HuH-7.5 (cell line): ENCODE data around the gene AP4B1.
"Not testable (repeated sequence)": the region's sequence is repeated elsewhere in the genome, so short reads cannot be mapped to it uniquely, and the experiment has no call there.

Experiments used
- DNase-seq: peaks from one replicate; pipeline ENCODE4 v3.0.0; 2011; ENCODE audit warnings: low spot score

Gene AP4B1

DNA sequence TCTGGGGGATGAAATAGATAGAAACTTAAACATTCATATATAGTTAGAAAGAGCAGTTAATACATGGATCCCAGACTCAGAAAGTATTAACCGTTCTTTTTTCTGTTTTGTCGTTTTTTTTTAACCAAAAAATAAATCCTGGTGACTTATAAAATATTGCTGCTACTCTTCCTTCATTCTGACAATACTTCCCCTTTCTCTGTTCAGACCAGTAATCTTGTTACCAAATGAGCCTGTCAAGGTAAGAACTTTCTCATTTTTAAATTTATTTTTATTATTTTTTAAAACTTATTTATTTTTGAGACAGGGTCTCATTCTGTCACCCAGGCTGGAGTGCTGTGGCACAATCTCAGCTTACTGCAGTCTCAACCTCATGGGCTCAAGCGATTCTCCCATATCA lies 46.8 kb downstream of the AP4B1 start:
- DNase-seq: no peak

DNA sequence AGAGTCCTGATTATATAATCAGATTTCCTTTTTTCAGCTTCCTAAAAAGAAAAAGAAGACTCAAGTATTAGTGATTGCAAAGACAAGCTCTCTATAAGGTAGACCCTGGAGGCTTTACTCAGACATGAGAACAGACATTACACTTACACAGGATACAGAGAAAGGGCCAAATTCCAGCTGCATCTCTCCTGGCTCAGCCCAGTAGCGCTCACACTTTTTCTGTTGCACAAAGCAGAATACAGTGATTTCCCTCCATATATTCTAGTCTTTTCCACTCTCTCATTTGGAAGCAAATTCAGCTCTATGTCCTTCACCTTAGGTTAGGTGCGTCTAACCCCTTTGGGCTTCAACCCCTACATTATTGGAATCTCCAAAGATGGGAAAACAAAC lies 48.2 kb downstream of the AP4B1 start:
- DNase-seq: no peak

DNA sequence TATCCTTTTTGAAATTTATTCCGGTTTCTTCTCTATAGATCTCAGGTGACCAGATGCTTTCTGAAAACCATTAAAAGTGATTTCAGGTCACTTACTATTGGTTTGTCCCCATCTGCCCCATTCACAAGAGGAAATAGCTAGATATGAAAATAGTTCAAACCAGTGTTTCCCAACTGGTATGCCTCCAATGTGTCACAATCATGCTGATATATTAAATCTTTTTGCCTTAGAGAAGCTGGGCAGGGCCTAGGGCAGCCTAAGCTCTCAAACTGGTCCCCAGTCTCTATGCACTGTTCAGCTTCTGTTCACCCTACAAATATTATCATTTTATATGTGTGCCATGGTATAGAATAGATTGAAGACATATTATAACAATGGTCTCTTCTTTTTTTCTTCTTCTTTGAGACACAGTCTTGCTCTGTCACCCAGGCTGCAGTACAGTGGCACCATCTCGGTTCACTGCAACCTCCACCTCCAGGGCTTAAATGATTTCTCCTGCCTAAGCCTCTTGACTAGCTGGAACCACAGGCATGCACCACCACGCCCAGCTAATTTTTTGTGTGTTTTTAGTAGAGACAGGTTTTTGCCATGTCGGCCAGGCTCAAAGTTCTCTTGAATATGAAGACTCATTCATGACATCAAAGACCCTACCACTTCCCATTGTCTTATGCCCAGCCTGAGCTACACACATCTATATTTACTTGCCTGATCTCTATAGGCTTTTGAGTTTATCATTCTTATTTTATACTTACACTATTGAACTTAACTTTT lies 48.8 kb downstream of the AP4B1 start:
- no peak for DNase-seq

- no peak for DNase-seq
Measured at GRCh38 chr1:113854234-113854633, 50.4 kb downstream of the AP4B1 start.

DNA sequence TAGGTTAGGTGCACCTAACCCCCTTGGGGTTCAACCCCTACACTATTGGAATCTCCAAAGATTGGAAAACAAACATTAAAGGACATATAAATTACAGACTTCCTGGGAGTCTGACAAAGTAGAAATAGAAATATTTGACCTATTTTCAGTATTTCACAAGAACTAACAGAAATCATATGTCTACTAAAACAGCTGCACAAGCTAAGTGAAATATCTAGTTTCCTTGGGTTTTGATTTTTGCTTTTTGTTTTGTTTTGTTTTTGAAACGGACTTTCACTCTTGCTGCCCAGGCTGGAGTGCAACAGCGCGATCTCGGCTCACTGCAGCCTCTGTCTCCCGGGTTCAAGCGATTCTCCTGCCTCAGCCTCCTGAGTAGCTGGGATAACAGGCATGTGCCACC lies 51.9 kb downstream of the AP4B1 start:
- not testable (repeated sequence) for DNase-seq

DNA sequence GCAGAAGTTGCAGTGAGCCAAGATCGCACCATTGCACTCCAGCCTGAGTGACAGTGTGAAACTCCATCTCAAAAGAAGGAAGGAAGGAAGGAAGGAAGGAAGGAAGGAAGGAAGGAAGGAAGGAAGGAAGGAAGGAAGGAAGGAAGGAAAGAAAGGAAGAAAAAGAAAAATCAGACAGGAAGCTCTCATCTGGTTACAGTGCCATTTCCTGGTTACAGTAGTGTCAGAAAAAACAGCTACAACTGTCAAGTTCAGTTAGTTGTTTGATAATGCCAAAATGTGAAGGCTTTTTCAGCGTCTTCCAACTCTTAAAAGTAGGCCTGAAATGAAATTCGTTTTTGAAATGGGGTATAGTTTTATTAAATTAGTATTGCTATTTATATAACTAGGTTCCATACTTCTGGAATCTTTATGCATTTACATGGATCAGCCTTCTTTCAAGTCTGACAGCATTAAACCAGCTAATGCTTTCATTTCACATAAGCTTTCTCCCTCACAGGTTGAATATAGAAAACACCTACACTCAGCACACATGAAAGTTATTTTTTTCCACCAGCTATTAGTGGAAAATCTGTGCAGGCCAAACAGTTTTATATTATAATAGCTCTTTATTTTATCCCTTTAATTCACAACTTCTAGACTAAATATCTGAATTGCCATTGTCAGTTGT lies 54.3 kb downstream of the AP4B1 start:
- no peak for DNase-seq

GRCh38 chr1:113849072-113849471 lies 55.5 kb downstream of the AP4B1 start:
- no peak for DNase-seq

DNA sequence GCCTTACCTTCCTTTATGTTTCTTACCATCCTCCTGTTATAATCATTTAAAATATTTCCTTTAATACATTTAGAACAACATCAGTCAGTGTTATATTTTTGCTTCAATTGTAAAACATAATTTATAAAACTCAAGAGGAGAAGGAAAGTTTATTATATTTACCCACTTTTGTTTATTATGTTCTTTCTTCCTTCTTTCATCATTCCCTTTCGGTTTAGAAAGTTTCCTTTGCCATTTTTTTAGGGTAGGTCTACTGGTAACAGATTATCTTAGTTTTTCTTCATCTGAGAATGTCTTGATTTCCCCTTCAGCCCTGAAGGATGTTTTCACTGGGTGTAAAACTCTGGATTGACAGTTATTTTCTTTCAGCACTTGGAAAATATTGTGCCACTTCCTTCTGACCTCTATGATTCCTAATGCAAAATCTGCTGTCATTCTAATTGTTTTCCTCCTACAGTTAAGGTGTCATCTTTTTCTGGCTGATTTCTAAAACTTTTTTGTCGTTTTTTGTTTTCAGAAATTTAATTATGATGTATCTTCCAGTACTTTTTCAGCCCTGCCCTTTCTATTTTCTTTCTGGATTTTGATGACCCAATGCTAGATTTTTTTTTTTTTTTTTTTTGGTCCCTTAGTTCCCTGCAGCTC lies 58.1 kb downstream of the AP4B1 start:
- no peak for DNase-seq
